Measurements from ENCODE around the gene PCARE. TPM values are rescaled to one million over a fixed set of nuclear protein-coding genes. Genes with fewer than 3 reads are reported as not detected.

PCARE gene
- total and polyA plus RNA-seq, 2 of the 8 experiments (the other 6 are each of a cell fraction or from before 2014, with no cell fraction given) = not detected

DNA sequence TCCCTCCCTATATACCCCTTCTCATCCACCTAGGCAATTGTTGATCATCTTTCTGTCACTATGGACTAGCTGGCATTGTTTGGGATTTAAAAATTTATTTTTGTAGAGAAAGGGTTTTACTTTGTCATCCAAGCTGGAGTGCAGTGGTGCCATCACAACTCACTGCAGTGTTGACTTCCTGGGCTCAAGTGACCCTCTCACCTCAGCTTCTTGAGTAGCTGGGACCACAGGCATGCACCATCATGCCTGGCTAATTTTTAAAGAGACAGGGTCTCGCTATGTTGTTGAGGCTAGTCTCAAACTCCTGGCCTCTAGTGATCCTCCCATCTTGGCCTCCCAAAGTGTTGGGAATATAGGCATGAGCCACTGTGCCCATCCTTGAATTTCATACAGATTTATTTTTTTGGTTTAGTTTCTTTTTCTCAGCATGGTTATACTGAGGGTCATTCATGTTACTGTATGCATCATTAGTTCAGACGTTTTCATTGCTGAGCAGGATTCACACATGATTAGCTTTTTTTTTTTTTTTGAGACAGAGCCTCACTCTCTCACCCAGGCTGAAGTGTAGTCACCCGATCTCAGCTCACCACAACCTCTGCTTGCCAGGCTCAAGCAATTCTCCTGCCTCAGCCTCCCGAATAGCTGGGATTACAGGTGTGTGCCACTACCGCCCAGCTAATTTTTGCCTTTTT lies 8.6 kb upstream of the PCARE start:
- H3K36me3 ChIP-seq (ENCODE audit: control insufficient read depth in 2 of 4, insufficient read depth in 4 of 4, low read length in 3 of 4) = no peaks in the 10 kb centered on the region
- H3K79me2 ChIP-seq (ENCODE audit: control insufficient read depth in 1 of 2, insufficient read depth in 2 of 2, low read length in 2 of 2) = no peaks in the 10 kb centered on the region
- CTCF ChIA-PET (ENCODE audit: partially characterized antibody) = interaction anchor here (0.9 kb wide), 1 partner anchor 20 kb away, joined by 3 read pairs; no protein-coding TSS in a partner anchor
- no peak overlapping the region for H3K56ac ChIP-seq (replicated peaks; ENCODE audit: insufficient read length, low read depth, low read length)
- H4K91ac ChIP-seq (replicated peaks; ENCODE audit: insufficient read length, low read length) = no peak overlapping the region
- H2BK20ac ChIP-seq (ENCODE audit: low read length) = no peak overlapping the region
- H3K9me3 ChIP-seq (ENCODE audit: insufficient read depth in 2 of 2, low read depth in 1 of 2, low read length in 1 of 2) = no peaks in the 10 kb centered on the region
- no peak overlapping the region for H3K4me3 ChIP-seq (ENCODE audit: extremely low read depth in 1 of 4, insufficient read depth in 2 of 4, low read depth in 3 of 4, low read length in 4 of 4)
- no peaks in the 10 kb centered on the region for H3K23me2 ChIP-seq (ENCODE audit: low read depth, low read length)
- H2BK5ac ChIP-seq (ENCODE audit: low read depth, low read length) = no peak overlapping the region
- no peak overlapping the region for H3K9ac ChIP-seq (replicated peaks in 1 of 4; ENCODE audit: extremely low read depth in 1 of 4, low read depth in 3 of 4, low read length in 3 of 4)
- H3K4ac ChIP-seq (replicated peaks; ENCODE audit: insufficient read length, low read depth, low read length) = no peak overlapping the region
- H3K23ac ChIP-seq (ENCODE audit: insufficient read length) = no peak overlapping the region
- no peak overlapping the region for H3K18ac ChIP-seq (ENCODE audit: extremely low read depth, low read length)
- H3K4me2 ChIP-seq (ENCODE audit: insufficient read depth in 1 of 2, low read depth in 2 of 2, low read length in 2 of 2) = no peak overlapping the region
- H2BK15ac ChIP-seq (ENCODE audit: low read length) = no peak overlapping the region
- WGBS, 2 experiments (ENCODE audit: extremely low coverage in 1 of 2, insufficient coverage in 1 of 2, insufficient read length in 1 of 2, insufficient replicate concordance in 2 of 2, low coverage in 1 of 2, low lambda C conversion rate in 2 of 2, missing lambda C conversion rate in 1 of 2) = 85% methylated on average over 5 of the region's 5 CpGs; no CpG with 5 or more reads in 1 of the 2 experiments
- H3K79me1 ChIP-seq (ENCODE audit: low read depth, low read length) = no peaks in the 10 kb centered on the region
- H2AK5ac ChIP-seq (ENCODE audit: low read depth, low read length) = no peak overlapping the region
- no peak for FAIRE-seq
- H2BK120ac ChIP-seq (replicated peaks; ENCODE audit: low read depth, low read length) = no peak overlapping the region
- no peak overlapping the region for H4K5ac ChIP-seq (ENCODE audit: insufficient read length, low read depth, low read length)
- no peaks in the 10 kb centered on the region for H4K20me1 ChIP-seq (replicated peaks in 1 of 2; ENCODE audit: control insufficient read depth in 1 of 2, insufficient read depth in 2 of 2, low read length in 2 of 2)
- TF ChIP-seq RXRA (IDR thresholded peaks at IDR 0.05; ENCODE audit: insufficient read depth, low read depth, low read length) = no peak
- TF ChIP-seq JUN (IDR thresholded peaks at IDR 0.05; ENCODE audit: low read depth, low read length) = no peak
- TF ChIP-seq MAFK (IDR thresholded peaks at IDR 0.05; ENCODE audit: low read depth, low read length) = no peak
- TF ChIP-seq KDM4A (IDR thresholded peaks at IDR 0.05; ENCODE audit: low read depth, low read length, severe bottlenecking) = no peak
- TF ChIP-seq TEAD4 (IDR thresholded peaks at IDR 0.05; ENCODE audit: low read depth, low read length) = no peak
- no peak for TF ChIP-seq CTBP2 (IDR thresholded peaks at IDR 0.05; ENCODE audit: borderline replicate concordance, insufficient read depth, insufficient read length, low read length)
- TF ChIP-seq SRF (IDR thresholded peaks at IDR 0.05; ENCODE audit: low read depth, low read length) = no peak
- no peak for TF ChIP-seq POLR2AphosphoS5 (IDR thresholded peaks at IDR 0.05; ENCODE audit: low read depth, low read length)
- DNase-seq (ENCODE audit: low read depth in 1 of 2, low spot score in 2 of 2) = peak in 1 of 2 experiments; percentile 2
- no peak overlapping the region for H4K8ac ChIP-seq (ENCODE audit: extremely low read depth, insufficient read depth, low read length)
- H3K4me1 ChIP-seq (replicated peaks in 1 of 4; ENCODE audit: control insufficient read depth in 3 of 4, insufficient read depth in 4 of 4, low read length in 3 of 4) = no peaks in the 10 kb centered on the region
- H3K27ac ChIP-seq (ENCODE audit: low read depth, low read length) = no peak overlapping the region
- 0 out of 2 replicates have a peak overlapping the region, but pooled peaks have one; percentile 53 for H2AFZ ChIP-seq (ENCODE audit: low read length)
- H3K27me3 ChIP-seq (replicated peaks in 1 of 4; ENCODE audit: control insufficient read depth in 3 of 4, extremely low read depth in 1 of 4, insufficient read depth in 3 of 4, low read length in 3 of 4) = no peaks in the 10 kb centered on the region
- H3K14ac ChIP-seq (ENCODE audit: insufficient read length) = no peak overlapping the region
- H2BK12ac ChIP-seq (ENCODE audit: low read depth, low read length) = no peak overlapping the region
- POLR2A ChIA-PET (ENCODE audit: partially characterized antibody) = no interaction called here

Data from H1 (cell line).